Measurements from ENCODE around the gene NEK11.

The NEK11 gene

DNA sequence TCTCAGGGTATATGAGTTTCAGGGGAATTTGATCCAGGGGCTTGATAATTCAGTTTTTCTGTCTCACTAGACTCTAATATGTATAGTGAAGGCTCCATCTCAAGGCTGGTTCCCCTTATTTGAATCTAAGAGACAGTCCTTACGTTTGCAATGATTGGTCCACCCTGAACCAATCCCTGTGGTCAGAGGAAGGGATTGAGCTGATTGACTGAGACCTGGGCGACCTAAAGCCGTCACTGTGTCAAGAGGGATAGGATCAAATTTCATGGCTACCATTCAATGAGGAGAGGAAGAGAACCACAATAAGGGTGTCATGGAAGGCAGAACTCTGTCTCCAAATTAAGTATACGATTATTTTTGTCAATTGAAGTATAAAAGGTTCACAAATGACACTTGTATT, 371.2 kb downstream of the NEK11 start:
- DNase-seq (ENCODE audit: low read depth, low spot score) = no peak
